ENCODE data around the gene PDE4D. TPM values are rescaled to one million over a fixed set of nuclear protein-coding genes. Genes with fewer than 3 reads are reported as not detected.

The PDE4D gene
- total RNA-seq, 2 experiments from 2014 or later: 164 to 175 TPM

GRCh38 chr5:59260200-59260599 lies 633.3 kb downstream of the PDE4D start:
- no peak overlapping the region for H3K4me3 Mint-ChIP-seq
- no peak overlapping the region for H3K27ac Mint-ChIP-seq
- H3K27me3 Mint-ChIP-seq: peaks cover 4% of the 10 kb centered on the region
- Histone ChIP-seq H3K27ac (ENCODE audit: low read depth in 1 of 2, low read length in 2 of 2) (no peak overlapping the region), H3K9me3 (ENCODE audit: control insufficient read depth in 1 of 2, insufficient read depth in 1 of 2, low read length in 2 of 2) (no peaks in the 10 kb centered on the region), H3K36me3 (ENCODE audit: insufficient read depth, low read length) (no peaks in the 10 kb centered on the region), H3K27me3 (ENCODE audit: control insufficient read depth in 1 of 2, insufficient read depth in 2 of 2, low read length in 2 of 2) (no peaks in the 10 kb centered on the region), H3K4me1 (ENCODE audit: insufficient read depth, low read length) (no peaks in the 10 kb centered on the region), H3K4me3 (ENCODE audit: low read length) (no peak overlapping the region)
- no peak for ATAC-seq (ENCODE audit: poor library complexity)
- H3K9me3 Mint-ChIP-seq: no peaks in the 10 kb centered on the region
- H3K4me1 Mint-ChIP-seq (ENCODE audit: low read depth): no peaks in the 10 kb centered on the region
- CTCF ChIA-PET: no interaction called here
- H3K36me3 Mint-ChIP-seq (ENCODE audit: low read depth): no peaks in the 10 kb centered on the region
- POLR2A ChIA-PET: no interaction called here
- no peak for TF ChIP-seq CTCF (IDR thresholded peaks at IDR 0.05)
- DNase-seq: no peak
- intact Hi-C loops (cut with DNase I, micrococcal nuclease): no loop called here

DNA sequence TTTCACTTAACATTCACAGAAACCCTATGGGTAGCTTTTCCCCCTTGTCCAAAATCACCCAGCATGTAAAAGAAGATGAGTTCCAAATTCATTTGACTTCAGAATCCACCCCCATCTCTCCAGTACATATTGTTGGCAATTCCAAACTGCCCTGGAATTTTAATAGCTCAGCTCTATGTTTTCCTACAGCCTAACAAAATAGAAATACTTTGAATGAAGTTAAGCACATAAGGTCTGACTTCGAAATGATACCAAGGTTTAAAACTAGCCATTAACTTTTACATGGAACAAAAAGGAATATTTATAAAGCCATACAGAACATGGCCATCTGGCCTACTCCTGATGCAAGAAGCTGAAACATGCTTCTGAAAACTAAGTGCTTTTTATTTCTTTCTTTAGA lies 634.3 kb downstream of the PDE4D start:
- no peak overlapping the region for H3K4me3 ChIP-seq (ENCODE audit: low read length)
- Mint-ChIP-seq H3K27me3 (peaks cover 4% of the 10 kb centered on the region), H3K36me3 (ENCODE audit: low read depth) (no peaks in the 10 kb centered on the region), H3K4me3 (no peak overlapping the region), H3K4me1 (ENCODE audit: low read depth) (no peaks in the 10 kb centered on the region), H3K27ac (no peak overlapping the region), H3K9me3 (no peaks in the 10 kb centered on the region)
- no peaks in the 10 kb centered on the region for H3K9me3 ChIP-seq (ENCODE audit: control insufficient read depth in 1 of 2, insufficient read depth in 1 of 2, low read length in 2 of 2)
- intact Hi-C loops (cut with DNase I, micrococcal nuclease): no loop called here
- DNase-seq (no peak), ATAC-seq (ENCODE audit: poor library complexity) (no peak)
- peaks cover 0 to 1% of the 10 kb centered on the region in 2 experiments for H3K27me3 ChIP-seq (ENCODE audit: control insufficient read depth in 1 of 2, insufficient read depth in 2 of 2, low read length in 2 of 2)
- H3K36me3 ChIP-seq (ENCODE audit: insufficient read depth, low read length): no peaks in the 10 kb centered on the region
- ChIA-PET CTCF (no interaction called here), POLR2A (no interaction called here)
- no peak overlapping the region for H3K27ac ChIP-seq (ENCODE audit: low read depth in 1 of 2, low read length in 2 of 2)
- H3K4me1 ChIP-seq (ENCODE audit: insufficient read depth, low read length): no peaks in the 10 kb centered on the region
- TF ChIP-seq CTCF (IDR thresholded peaks at IDR 0.05): no peak

GRCh38 chr5:59257488-59258400 lies 635.8 kb downstream of the PDE4D start:
- Mint-ChIP-seq H3K4me3 (no peak overlapping the region), H3K4me1 (ENCODE audit: low read depth) (no peaks in the 10 kb centered on the region), H3K27ac (no peak overlapping the region), H3K36me3 (ENCODE audit: low read depth) (no peaks in the 10 kb centered on the region), H3K27me3 (peaks cover 4% of the 10 kb centered on the region), H3K9me3 (no peaks in the 10 kb centered on the region)
- peaks cover 0 to 2% of the 10 kb centered on the region in 2 experiments for H3K27me3 ChIP-seq (ENCODE audit: control insufficient read depth in 1 of 2, insufficient read depth in 2 of 2, low read length in 2 of 2)
- POLR2A ChIA-PET: no interaction called here
- CTCF ChIA-PET: interaction anchor here (0.7 kb wide), 1 partner anchor 8 kb away, joined by 3 read pairs; no protein-coding TSS in a partner anchor
- DNase-seq (no peak), ATAC-seq (ENCODE audit: poor library complexity) (no peak)
- no peak overlapping the region for H3K4me3 ChIP-seq (ENCODE audit: low read length)
- H3K36me3 ChIP-seq (ENCODE audit: insufficient read depth, low read length): no peaks in the 10 kb centered on the region
- TF ChIP-seq CTCF (IDR thresholded peaks at IDR 0.05): no peak
- no peaks in the 10 kb centered on the region for H3K9me3 ChIP-seq (ENCODE audit: control insufficient read depth in 1 of 2, insufficient read depth in 1 of 2, low read length in 2 of 2)
- intact Hi-C loops (cut with DNase I, micrococcal nuclease): no loop called here
- no peak overlapping the region for H3K27ac ChIP-seq (ENCODE audit: low read depth in 1 of 2, low read length in 2 of 2)
- H3K4me1 ChIP-seq (ENCODE audit: insufficient read depth, low read length): no peaks in the 10 kb centered on the region
